Uterus (tissue), 2 donors: ENCODE data around the gene APBA3.

Experiments
- CTCF ChIP-seq, 4 experiments: fragments of 200-600 bp in 2 of 4; fragments of 450-650 bp in 2 of 4; sonication (generic) in 2 of 4; IDR thresholded peaks; one replicate each; pipeline ENCODE4 v1.5.1; 2016 to 2019; ENCODE audit warnings: antibody characterized with exemption in 4 of 4, mild to moderate bottlenecking in 2 of 4, moderate library complexity in 1 of 4
- POLR2A ChIP-seq, 2 donors: fragments of 450-650 bp; IDR thresholded peaks; one replicate each; pipeline ENCODE4 v1.6.1; 2016; ENCODE audit warnings: antibody characterized with exemption in 2 of 2, mild to moderate bottlenecking in 1 of 2, moderate library complexity in 1 of 2

GRCh38 chr19:3769494-3769893 lies 8.0 kb upstream of the APBA3 start:
- no peak for TF ChIP-seq CTCF (IDR thresholded peaks at IDR 0.05)
- TF ChIP-seq POLR2A (IDR thresholded peaks at IDR 0.05), result no peak
